HG02973 (cell line): Measurements from ENCODE around the gene BAIAP2.

Experiments
- ATAC-seq: cut with Tn5 transposase; IDR thresholded peaks from one replicate; pipeline ENCODE4 v1.9.1; 2021; ENCODE audit warnings: moderate library complexity; ENCODE audit not compliant: unreplicated experiment

BAIAP2 gene

DNA sequence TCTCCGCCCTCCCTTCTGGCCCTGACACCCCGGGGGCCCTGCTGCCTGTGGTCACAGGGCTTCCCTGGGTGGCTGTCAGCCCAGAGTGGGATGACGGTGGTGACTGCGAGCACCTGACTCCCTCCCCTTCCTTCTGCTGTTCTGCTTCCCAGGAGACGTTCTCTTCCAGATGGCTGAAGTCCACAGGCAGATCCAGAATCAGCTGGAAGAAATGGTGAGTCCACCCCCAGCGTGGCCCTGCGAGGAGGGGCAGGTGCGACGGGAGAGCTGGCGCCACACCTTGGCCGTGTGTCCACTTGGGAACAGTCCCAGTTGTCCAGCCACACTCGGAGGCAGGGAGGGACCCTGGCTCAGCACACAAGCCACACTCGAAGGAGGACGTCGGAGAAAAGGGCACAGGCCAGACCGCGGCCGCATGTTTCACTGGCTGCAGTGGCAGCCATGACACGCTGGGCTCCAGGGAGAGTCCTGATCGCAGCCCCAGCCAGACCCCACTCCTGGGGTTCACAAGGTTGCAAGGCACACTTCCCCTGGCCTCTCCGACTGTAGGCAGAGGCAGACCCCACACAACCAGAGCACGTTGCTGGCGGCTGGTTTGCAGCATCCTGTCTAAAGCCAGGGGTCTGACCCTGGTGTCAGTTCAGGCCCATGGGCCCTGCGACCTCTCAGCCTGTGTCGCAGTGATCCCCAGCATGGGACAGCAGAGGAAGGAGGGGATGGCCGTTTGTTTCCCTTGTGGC is 49.9 kb downstream of the BAIAP2 start:
- ATAC-seq: no peak

DNA sequence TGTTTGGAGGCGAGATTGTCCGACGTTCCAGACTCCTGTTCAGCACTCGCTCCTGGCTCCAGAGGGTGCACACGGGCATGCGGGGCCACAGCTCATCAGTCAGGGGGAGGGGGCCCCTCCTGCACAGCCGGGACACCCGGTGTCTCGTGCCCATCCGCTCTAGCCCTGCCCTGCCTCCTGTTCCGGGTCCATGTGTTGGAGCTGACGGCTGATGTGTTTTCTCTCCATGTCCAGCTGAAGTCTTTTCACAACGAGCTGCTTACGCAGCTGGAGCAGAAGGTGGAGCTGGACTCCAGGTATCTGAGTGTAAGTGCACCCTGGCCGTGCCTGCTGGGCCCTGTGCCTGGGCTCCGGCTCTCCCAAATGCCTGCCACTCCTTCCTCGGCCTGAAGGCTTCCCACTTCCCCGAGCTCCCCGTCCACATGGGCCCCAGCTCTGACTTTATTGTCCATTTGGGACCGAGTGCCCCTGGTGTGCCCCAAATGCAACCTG is 50.5 kb downstream of the BAIAP2 start:
- no peak for ATAC-seq

DNA sequence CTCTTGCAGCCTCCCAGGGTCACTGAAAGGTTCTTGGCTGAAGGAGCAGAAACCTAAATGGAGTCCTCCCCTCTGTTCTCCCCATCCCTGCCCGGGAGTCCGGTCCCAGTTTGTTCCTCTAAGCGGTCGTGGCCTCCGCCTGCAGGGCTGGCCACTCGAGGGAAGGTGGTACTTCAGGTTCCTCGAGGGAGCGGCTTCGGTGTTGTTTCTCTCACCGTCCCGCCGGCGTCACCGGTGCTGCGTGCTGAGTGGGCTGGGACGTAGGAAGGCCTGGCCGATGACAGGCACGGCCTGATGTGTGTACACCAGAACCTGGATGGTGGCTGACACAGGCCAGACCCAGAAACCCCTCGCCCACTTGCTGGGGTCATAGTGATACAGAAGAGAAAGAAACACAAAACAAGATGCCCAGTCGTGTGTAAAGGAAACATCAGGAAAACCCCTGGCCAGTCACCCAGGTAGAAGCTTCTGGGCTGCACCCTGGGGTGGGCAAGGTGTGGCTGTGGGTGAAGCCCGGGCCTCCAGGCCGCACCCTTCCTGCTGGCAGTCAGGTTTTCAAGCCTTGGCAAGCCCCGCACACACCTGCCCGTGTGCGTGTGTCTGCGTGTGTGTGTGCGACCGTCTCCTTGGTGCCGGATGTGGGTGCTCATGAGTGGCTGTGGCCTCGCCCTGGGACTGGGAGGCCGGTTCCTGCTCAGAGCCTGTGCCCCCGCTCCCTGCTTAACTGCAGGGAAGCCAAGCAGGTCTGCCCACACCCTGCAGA is 52.0 kb downstream of the BAIAP2 start:
- ATAC-seq: no peak

DNA sequence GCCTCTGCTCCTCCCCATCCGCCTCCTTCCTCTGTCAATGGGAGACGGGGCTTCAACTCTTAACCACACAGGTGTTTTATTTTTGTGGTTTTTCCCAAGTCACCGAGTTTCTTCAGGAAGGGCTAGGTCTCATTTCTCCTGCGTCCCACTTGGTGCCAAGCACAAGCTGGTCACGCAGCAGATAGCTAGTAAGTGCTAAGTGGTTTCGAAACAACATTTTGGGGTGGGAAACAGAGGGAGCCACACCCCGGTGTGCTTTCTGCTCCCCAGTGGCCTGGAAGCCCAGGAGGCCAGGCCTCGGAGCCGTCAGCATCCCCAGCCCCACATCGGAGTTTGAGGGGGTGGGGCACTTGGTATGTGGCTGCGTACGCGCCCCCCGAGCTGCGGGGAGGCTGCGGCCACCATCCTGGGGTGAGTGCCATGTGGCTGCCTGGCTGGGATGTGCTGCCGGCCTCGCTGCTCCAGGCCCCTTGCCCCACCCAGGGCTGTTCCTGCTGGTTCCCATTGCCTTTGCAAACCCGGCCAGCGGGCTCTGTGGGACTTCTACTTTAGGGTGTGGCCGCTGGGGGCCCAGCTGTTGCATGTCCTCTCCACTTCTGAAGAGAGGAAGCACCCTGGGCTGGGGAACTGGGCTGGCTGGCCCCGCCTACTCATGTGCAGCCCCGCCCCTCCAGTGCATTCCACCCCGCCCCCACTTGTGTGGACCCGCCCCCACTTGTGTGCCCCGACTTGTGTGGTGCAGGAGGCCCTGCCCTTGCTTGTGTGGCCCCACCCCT is 55.6 kb downstream of the BAIAP2 start:
- no peak for ATAC-seq

DNA sequence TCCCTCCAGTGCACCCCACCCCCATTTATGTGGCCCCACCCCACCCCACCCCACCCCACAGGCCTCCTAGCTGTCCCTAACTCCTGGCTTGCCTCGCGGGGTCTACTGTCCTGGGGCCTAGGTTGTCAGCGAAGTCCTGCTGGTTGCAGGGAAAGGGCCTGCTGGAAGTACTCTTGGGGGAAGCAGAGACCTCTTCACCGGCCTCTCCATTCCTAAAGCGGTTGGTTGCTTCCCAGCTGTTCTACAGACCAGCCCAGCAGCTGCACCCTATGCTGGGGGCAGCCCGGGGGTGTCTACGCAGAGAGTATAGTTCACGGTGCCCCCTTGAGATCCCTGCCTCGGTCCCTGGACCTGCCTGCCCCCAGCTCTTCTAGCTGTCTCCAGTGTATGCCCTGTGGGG is 56.2 kb downstream of the BAIAP2 start:
- no peak for ATAC-seq

DNA sequence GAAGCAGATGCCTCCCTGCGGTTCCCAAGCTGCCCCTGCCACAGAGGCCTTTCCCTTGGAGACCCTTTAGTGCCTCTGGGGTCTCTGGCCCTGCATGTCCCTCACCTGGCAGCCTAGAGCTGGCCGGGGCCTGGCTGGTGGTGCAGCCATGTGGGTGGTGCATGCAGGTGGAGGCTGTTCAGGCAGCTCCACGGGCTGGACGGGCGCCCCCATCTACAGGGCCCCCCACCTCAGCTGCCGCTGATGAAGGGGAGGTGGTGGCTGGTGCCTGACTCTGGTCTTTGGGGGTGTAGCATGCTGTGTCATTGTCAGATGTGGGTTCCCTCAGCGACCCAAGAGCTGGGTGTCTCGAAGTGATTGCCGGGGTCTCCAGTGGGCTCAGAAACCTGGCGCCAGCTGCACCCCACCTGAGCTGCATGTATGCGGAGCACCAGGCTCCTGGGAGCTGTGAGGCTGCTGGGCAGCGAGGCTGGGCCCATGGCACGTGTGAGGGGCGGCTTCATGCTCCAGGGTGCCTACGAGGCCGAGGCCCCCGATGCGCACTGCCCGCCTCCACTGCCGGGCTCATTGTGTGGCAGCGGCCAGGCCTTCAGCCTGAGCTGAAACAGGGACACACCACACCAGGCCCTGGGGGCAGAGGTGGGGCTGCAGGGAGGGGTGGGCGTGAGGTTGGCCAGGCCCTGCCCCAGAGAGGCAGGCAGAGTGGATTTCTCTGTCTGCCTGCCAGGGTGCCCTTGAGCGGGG is 57.0 kb downstream of the BAIAP2 start:
- no peak for ATAC-seq

DNA sequence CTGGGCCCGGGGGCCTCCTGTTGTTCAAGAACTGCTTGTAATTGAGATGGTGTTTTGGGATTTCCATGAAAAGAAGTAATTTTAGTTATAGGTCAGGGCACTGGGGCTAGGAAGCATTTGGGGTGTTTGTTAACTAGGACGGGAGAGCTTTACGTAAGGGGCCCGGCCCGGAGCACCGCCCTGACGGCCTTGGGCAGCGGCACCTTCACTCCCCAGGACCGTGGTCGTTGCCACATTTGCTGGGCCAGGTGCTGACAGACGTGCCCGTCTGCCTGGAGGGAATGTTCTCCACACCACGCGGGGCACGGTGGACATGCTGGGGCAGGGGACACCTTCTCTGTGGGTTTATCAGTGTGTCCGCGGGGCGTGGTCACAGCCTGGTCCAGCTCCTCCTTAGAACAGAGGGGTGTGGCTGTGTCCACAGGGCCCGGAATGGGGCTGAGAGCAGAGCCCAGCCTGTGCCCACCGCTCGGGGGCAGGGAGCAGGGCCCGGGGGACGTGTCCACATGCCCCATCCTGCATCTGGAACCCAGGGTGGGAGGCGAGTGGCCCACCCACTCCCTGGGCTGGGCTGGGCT is 57.7 kb downstream of the BAIAP2 start:
- ATAC-seq: no peak

DNA sequence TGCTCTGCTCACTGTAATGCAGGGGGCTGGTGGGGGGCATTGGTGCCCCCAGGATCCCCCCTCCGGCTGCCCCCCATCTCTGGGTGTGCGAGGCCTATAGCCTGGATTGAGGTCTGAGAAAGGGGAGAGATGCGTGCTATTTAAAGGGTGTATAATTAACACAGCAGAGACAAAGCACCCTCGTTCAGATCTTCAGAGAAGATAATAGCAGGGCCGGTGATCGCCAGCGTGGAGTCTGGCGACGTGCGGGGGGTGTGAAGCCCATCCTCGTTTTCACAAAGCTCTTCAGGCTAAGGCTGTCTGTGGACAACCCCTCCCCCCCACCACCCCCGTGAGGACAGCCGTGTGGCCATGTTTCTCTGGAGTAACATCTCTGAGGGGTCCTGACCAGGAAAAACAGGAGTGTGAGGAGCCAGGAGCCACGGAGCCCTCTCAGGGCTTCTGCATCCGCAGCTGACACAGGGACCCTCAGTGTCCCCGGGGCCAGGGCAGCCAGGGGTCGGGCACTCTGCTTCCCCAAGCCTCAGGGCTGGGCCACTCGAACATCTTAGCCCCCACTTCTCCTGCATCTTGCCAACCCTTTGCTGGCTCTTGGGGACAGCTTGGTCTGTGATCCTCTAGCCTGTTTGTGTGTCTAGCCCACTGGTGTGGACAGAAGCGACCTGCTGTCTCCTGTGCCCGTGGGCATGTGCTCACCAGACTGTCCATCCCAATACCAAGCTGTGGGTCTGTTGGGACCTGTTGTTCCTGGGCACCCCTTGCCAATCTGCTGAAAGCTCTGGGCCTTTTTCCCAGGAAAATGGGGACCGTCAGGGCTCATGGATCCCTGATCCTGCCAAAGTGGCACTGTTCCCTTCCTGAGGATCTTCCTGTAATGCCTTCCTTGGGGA is 58.9 kb downstream of the BAIAP2 start:
- ATAC-seq: no peak

DNA sequence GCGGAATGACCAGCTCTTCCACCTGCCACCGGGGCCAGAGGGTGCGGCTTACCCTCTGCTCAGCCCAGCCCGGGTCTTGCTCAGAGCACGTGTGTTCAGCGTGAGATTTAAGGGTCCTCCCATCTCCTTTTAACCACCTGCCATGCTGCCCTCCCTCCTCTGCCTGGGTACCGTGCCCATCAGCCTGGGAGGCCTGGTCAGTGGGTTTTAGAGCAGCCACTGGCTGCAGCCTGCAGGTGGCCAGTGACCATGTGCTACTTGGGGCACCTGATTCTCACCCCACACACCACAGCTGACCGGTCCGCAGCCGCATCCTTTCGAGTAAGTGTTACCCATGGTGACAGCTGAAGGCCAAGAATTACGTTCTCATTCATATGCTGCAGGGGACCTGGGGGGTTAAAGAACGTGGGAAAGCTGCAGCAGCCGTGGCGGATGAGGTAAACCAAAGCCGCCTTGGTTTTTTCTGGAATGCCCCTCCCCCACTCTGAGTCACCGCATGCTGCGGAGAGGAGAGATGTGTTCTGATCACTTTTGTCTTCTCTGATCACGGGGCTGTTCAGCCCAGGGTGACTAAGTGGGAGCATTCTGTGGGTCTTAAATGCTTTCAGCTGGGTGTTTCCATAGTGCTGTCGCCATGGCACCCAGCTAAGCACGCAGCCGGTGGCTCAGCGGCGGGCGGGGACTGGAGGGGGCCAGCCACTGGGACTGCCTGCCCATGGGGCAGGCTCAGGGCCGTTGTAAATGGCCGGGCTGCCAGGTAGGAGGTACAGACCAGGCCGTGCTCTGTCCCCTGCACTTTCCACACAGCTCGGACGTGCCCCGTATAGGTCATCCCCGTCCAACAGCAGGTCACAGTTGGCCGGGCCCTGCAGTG is 59.8 kb downstream of the BAIAP2 start:
- ATAC-seq: no peak

DNA sequence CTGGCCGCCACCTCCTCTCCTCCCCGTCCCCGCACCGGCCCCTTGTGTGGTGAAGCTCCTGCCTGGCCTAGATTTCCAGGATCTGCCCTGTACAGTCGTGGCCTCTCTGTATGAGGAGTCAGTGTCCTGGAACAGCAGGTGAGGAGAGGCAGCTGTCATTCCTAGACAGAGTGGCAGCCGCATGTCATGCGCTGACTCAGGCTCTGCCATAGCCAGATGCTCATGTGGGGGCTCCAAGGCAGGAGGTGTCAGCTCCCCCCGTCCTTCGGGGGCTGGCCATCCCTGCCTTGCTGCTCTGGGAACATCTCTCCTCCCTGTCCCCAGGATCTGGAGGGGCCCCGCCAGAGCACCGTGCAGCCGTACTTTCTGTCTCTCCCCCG is 60.4 kb downstream of the BAIAP2 start:
- ATAC-seq: no peak

DNA sequence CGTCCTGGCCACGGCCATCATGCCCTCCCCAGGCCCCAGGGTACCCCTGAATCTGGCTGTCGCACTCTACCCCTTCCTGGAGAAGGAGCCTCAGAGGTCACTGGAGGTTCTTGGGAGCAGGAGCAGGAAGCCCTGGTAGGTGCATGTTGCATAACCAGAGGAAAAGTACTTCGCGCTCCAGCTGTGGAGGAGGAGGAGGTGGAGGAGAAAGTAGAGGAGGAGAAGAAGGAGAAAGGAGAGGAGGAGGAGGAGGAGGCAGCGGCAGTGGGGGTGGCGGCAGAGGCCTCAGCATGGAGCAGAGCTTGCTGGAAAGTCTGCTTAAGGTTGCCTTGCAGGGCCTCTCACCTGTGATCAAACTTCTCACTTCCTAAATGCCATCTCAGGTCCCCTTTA is 61.8 kb downstream of the BAIAP2 start:
- ATAC-seq: no peak

DNA sequence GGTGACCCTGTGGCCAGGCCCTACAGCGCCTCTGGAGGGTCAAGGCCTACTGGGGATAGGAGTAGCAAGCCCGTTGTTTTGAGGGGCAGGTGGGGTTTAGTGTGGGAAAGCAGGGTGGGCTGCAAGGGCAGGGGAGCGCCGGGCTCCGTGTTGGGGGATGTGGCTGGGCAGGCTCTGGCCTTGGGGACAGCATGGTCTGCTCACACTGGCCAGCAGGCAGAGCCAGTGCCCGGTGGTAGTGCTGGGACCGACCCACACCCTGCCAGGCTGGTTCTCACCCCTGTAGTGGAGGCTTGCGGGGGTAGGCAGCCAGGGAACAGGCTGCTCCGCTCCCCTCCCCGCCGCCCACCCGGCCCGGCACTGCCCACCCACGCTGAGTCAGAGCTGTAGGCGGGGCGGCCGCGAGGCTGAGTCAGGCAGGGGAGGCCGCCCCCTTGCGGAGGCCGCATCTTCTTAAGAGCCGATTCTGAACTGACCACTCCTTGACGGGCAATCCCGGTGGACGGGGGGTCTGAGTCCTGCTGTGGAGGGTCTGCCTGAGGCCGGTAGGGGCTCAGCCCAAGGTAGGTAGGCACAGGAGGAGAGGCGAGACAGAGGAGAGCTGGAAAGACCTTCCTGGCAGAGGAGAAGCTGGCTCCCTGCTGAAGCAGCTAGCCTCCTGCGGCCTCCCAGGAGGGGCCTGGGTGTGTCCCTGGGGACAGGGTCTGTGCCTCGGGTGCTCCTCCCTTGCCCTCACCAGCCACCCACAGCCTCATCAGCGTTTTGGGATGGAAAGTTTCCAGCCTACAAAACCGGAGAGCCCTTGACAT is 62.4 kb downstream of the BAIAP2 start:
- ATAC-seq: no peak

DNA sequence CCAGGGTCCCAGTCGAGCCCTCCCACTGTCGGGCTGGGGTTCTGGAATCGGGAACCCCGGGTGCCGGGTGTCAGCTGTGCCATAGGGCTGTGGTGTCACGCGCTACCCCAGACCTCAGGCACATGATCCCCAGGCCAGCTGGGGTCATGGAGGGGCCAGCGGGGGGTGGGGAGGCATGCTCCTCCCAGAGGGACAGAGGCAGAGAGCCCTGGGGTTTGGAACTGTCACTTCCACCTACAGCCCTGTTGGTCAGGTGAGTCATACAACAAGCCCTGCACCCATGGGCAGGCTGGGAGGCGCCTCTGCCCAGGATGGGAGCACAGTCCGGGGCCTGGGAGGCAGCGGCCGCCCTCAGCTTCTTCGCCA is 63.0 kb downstream of the BAIAP2 start:
- no peak for ATAC-seq

DNA sequence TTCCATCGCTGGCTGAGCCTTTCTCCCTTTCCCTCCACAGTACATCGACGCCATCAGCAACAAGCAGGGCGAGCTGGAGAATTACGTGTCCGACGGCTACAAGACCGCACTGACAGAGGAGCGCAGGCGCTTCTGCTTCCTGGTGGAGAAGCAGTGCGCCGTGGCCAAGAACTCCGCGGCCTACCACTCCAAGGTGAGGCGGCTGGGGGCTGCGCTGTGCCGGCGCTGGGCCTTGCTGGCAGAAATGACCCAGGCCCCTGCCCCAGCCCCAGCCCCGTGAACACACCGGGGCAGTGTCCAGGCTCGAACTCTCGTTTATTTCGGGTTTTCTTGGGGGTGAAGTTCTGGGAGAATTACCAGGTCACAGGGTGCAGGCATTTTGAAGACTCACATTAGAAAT is 64.9 kb downstream of the BAIAP2 start:
- no peak for ATAC-seq

DNA sequence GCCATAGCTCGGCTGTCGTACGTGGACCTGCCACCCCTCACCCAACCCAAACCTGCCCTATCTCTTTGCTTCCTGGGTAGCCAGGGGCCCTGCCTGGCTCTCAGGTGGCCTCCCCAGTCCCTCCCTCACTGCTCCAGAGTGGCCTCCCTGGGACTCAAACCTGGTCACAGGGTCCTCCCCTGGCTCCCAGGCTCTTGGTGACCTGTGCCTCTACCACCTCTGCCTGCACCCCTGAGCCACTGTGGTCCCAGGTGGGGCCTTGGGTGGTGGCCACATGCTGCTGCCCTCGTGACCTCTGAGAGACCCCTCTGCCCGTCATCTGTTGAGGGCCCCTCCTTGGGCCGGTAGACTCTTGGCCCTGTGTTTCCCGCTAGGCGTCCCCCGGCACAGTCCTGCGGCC is 65.7 kb downstream of the BAIAP2 start:
- ATAC-seq: no peak

DNA sequence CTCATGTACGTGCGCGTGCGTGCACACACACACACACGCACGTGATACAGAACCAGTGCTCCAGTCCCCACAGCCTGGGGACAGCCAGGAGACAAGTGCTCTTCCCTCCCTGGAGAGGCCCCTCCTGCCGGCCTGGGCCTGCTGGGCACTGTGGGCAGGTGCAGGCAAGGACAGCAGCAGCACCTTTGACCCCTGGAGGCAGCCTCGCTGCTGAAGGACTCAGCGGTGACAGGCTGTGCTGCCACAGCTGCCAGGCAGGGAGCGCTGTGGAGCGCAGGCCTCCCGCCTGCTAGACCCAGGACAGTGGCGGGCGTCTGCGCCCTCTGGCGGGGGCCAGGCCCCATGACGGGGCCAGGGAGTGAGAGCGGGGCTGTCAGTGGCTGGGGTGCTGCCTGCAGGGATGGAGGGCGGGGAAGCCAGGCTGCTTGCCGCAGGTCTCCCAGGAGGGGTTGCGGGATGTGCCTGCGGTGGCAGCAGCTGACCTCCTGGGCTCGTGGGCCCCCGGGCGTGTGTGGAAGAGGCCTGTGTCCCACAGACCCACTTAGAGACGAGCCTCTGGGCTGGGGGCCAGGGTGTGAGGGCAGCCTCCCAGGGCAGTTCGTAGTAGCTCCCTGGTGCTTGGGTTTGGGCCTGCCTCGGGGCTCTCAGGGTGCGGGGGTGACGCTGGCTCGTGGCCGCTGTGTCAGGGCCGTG is 66.8 kb downstream of the BAIAP2 start:
- ATAC-seq: peak; percentile 82

DNA sequence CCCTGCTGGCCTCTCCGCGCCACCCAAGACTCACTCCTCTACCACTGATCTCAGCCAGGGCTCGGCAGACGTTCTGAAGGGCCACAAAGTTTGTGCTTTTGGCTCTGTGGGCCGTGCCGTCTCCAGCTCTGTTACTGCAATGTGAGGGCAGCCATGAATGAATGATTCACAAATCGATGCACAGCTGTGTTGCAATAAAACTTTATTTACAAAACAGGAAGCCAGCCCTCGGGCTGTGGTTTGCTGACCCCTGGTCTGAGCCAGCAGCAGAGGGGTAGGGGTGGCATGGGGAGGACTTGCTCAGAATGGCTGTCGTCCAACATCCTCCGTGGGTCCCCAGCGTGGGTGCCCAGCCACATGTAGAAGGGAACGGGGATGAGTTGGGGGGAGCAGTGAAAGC is 67.4 kb downstream of the BAIAP2 start:
- ATAC-seq: no peak
